Measurements from ENCODE around the gene FSTL4.

Gene FSTL4

GRCh38 chr5:133471699-133472098 is 140.6 kb downstream of the FSTL4 start:
- no peaks in the 10 kb centered on the region for H3K79me2 ChIP-seq (ENCODE audit: insufficient read depth, low read depth)
- no peak overlapping the region for H2AFZ ChIP-seq (ENCODE audit: low read depth)
- H4K20me1 ChIP-seq (ENCODE audit: insufficient read depth): no peaks in the 10 kb centered on the region
- H3K4me1 ChIP-seq (ENCODE audit: low read depth, poor library complexity, severe bottlenecking): no peaks in the 10 kb centered on the region
- H3K4me3 ChIP-seq (IDR thresholded peaks at IDR 0.05; ENCODE audit: insufficient read depth, low read depth, low read length): no peak overlapping the region
- no peaks in the 10 kb centered on the region for H3K36me3 ChIP-seq (ENCODE audit: insufficient read depth)
- H3K9ac ChIP-seq: no peak overlapping the region
- H3K4me2 ChIP-seq: no peak overlapping the region
- no peak for TF ChIP-seq CTCF (conservative IDR thresholded peaks at IDR 0.05; ENCODE audit: low read depth, low read length)
- H3K27me3 ChIP-seq (ENCODE audit: insufficient read depth, low read depth): no peaks in the 10 kb centered on the region
- no peak overlapping the region for H3K27ac ChIP-seq

- H3K27ac ChIP-seq: no peak overlapping the region
- H3K4me1 ChIP-seq (ENCODE audit: low read depth, poor library complexity, severe bottlenecking): no peaks in the 10 kb centered on the region
- H3K79me2 ChIP-seq (ENCODE audit: insufficient read depth, low read depth): no peaks in the 10 kb centered on the region
- no peak overlapping the region for H3K4me3 ChIP-seq (IDR thresholded peaks at IDR 0.05; ENCODE audit: insufficient read depth, low read depth, low read length)
- no peak overlapping the region for H3K9ac ChIP-seq
- TF ChIP-seq CTCF (conservative IDR thresholded peaks at IDR 0.05; ENCODE audit: low read depth, low read length): no peak
- no peak overlapping the region for H3K4me2 ChIP-seq
- no peak overlapping the region for H2AFZ ChIP-seq (ENCODE audit: low read depth)
- H3K27me3 ChIP-seq (ENCODE audit: insufficient read depth, low read depth): no peaks in the 10 kb centered on the region
- no peaks in the 10 kb centered on the region for H4K20me1 ChIP-seq (ENCODE audit: insufficient read depth)
- H3K36me3 ChIP-seq (ENCODE audit: insufficient read depth): no peaks in the 10 kb centered on the region
Measured at GRCh38 chr5:133470841-133471240, 141.5 kb downstream of the FSTL4 start.

GRCh38 chr5:133469846-133470245 is 142.5 kb downstream of the FSTL4 start:
- H3K79me2 ChIP-seq (ENCODE audit: insufficient read depth, low read depth): no peaks in the 10 kb centered on the region
- H3K4me3 ChIP-seq (IDR thresholded peaks at IDR 0.05; ENCODE audit: insufficient read depth, low read depth, low read length): no peak overlapping the region
- no peaks in the 10 kb centered on the region for H3K36me3 ChIP-seq (ENCODE audit: insufficient read depth)
- no peak overlapping the region for H2AFZ ChIP-seq (ENCODE audit: low read depth)
- H3K27ac ChIP-seq: no peak overlapping the region
- H3K4me1 ChIP-seq (ENCODE audit: low read depth, poor library complexity, severe bottlenecking): no peaks in the 10 kb centered on the region
- H4K20me1 ChIP-seq (ENCODE audit: insufficient read depth): no peaks in the 10 kb centered on the region
- H3K4me2 ChIP-seq: no peak overlapping the region
- H3K27me3 ChIP-seq (ENCODE audit: insufficient read depth, low read depth): no peaks in the 10 kb centered on the region
- no peak overlapping the region for H3K9ac ChIP-seq
- no peak for TF ChIP-seq CTCF (conservative IDR thresholded peaks at IDR 0.05; ENCODE audit: low read depth, low read length)

GRCh38 chr5:133469252-133469651 is 143.1 kb downstream of the FSTL4 start:
- Histone ChIP-seq H3K36me3 (ENCODE audit: insufficient read depth) (no peaks in the 10 kb centered on the region), H3K4me3 (IDR thresholded peaks at IDR 0.05; ENCODE audit: insufficient read depth, low read depth, low read length) (no peak overlapping the region), H3K27me3 (ENCODE audit: insufficient read depth, low read depth) (no peaks in the 10 kb centered on the region), H3K79me2 (ENCODE audit: insufficient read depth, low read depth) (no peaks in the 10 kb centered on the region), H3K4me1 (ENCODE audit: low read depth, poor library complexity, severe bottlenecking) (no peaks in the 10 kb centered on the region), H2AFZ (ENCODE audit: low read depth) (no peak overlapping the region), H3K27ac (no peak overlapping the region), H3K4me2 (no peak overlapping the region), H3K9ac (no peak overlapping the region), H4K20me1 (ENCODE audit: insufficient read depth) (no peaks in the 10 kb centered on the region)
- TF ChIP-seq CTCF (conservative IDR thresholded peaks at IDR 0.05; ENCODE audit: low read depth, low read length): no peak

GRCh38 chr5:133468596-133468995 is 143.7 kb downstream of the FSTL4 start:
- no peaks in the 10 kb centered on the region for H3K36me3 ChIP-seq (ENCODE audit: insufficient read depth)

More at GRCh38 chr5:133468596-133468995, 143.7 kb downstream of the FSTL4 start:
- Histone ChIP-seq H3K9ac (no peak overlapping the region), H3K4me1 (ENCODE audit: low read depth, poor library complexity, severe bottlenecking) (no peaks in the 10 kb centered on the region), H3K4me2 (no peak overlapping the region), H3K27me3 (ENCODE audit: insufficient read depth, low read depth) (no peaks in the 10 kb centered on the region), H3K4me3 (IDR thresholded peaks at IDR 0.05; ENCODE audit: insufficient read depth, low read depth, low read length) (no peak overlapping the region), H4K20me1 (ENCODE audit: insufficient read depth) (no peaks in the 10 kb centered on the region), H3K27ac (no peak overlapping the region), H2AFZ (ENCODE audit: low read depth) (no peak overlapping the region), H3K79me2 (ENCODE audit: insufficient read depth, low read depth) (no peaks in the 10 kb centered on the region)
- no peak for TF ChIP-seq CTCF (conservative IDR thresholded peaks at IDR 0.05; ENCODE audit: low read depth, low read length)

All from KMS-11 (cell line).